Measurements from ENCODE around the gene KLHL36. TPM values are rescaled to one million over a fixed set of nuclear protein-coding genes. Genes with fewer than 3 reads are reported as not detected.

The KLHL36 gene
- total RNA-seq, 1 donor from 2014 or later, result 56.3 TPM

DNA sequence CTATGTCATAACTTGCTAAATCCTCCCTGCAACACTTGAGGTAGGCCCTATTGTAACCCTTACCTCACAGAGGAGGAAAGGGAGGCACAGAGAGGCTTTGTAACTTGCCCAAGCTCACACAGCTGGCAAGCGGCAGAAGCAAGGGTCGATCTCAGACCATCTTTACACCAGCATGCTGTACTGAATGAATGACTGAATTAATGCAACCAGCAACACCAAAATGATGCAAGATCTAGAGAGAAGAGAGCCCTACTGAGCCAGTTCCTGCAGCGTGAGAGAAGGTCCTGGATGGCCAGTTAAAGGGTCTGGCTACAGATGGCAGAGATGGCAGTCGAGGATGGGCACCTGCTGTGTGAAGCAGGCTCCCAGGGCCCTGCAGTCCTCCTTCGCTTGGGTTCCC is 8.2 kb upstream of the KLHL36 start:
- ATAC-seq (no peak), DNase-seq (no peak)
- Histone ChIP-seq H3K9me3 (no peaks in the 10 kb centered on the region), H3K36me3 (no peaks in the 10 kb centered on the region), H3K4me1 (peaks cover 30% of the 10 kb centered on the region), H3K4me3 (no peak overlapping the region), H3K27me3 (no peaks in the 10 kb centered on the region), H3K27ac (peak overlapping the region; percentile 58)
- intact Hi-C loops (cut with DNase I), result no loop called here
- TF ChIP-seq, protein P1, sequence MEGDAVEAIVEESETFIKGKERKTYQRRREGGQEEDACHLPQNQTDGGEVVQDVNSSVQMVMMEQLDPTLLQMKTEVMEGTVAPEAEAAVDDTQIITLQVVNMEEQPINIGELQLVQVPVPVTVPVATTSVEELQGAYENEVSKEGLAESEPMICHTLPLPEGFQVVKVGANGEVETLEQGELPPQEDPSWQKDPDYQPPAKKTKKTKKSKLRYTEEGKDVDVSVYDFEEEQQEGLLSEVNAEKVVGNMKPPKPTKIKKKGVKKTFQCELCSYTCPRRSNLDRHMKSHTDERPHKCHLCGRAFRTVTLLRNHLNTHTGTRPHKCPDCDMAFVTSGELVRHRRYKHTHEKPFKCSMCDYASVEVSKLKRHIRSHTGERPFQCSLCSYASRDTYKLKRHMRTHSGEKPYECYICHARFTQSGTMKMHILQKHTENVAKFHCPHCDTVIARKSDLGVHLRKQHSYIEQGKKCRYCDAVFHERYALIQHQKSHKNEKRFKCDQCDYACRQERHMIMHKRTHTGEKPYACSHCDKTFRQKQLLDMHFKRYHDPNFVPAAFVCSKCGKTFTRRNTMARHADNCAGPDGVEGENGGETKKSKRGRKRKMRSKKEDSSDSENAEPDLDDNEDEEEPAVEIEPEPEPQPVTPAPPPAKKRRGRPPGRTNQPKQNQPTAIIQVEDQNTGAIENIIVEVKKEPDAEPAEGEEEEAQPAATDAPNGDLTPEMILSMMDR (IDR thresholded peaks at IDR 0.05), result no peak

DNA sequence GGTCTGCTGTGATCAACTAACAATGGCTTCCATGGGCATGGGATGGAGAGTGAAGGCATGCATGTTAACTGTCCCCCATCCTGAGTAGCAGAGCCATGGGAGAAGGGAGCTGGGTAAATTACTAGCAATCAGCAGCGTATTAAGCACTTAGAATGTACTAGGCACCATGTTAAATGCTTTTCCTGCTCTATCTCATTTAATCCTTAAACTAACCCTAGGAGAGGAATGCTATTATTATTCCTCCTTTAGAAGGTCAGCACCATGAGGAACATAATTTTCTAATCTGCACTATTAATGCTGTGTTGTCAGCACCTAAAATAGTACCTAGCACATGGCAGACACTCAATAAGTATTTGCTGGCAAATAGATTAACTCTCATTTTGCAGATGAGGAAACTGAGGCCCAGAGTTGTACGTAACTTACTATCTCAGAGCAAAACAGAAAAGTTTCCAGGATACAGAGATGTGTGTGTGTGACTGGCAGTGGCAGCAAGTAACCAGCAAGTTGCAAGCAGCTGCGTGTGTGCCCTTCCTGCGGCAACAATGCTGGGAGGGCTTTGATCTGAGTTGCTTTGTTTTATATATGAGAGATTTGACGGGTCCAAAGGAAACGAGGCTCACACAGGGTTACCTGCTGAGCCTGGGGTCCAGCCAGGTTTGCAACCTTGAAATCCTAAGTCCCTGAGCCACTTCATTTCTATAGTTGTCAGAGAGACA is 6.5 kb upstream of the KLHL36 start:
- intact Hi-C loops (cut with DNase I), result no loop called here
- ATAC-seq, result no peak
- H3K9me3 ChIP-seq, result no peaks in the 10 kb centered on the region
- no peaks in the 10 kb centered on the region for H3K36me3 ChIP-seq
- DNase-seq, result no peak
- no peak overlapping the region for H3K4me3 ChIP-seq
- TF ChIP-seq, protein P1 (IDR thresholded peaks at IDR 0.05), result no peak
- peak overlapping the region; percentile 58 for H3K27ac ChIP-seq
- peaks cover 23% of the 10 kb centered on the region for H3K4me1 ChIP-seq
- H3K27me3 ChIP-seq, result no peaks in the 10 kb centered on the region

DNA sequence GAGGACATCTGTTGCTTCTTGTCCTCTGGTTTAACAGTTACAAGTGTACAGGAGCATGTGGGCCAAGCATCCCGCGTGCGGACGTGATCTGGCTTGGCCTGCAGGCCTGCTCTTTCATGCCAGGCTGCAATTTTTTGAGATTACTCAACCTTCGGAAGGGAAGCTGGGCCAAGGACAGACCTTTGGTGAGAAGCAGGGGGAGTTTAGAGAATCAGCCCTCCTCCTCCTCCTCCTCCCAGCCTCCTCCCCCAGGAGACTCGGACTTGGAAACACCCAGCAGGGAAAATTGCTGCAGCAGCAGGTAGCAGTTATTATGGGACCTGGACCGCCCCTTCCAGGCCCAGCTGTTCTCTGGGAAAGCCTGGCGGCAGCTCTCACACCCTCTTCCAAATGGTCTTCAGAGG is 5.1 kb upstream of the KLHL36 start:
- Histone ChIP-seq H3K27ac (peak overlapping the region; percentile 58), H3K36me3 (no peaks in the 10 kb centered on the region), H3K4me1 (peaks cover 29% of the 10 kb centered on the region), H3K9me3 (no peaks in the 10 kb centered on the region), H3K27me3 (no peaks in the 10 kb centered on the region), H3K4me3 (no peak overlapping the region)
- ATAC-seq (peak; percentile 57), DNase-seq (peak; percentile 69)
- intact Hi-C loops (cut with DNase I), result no loop called here
- TF ChIP-seq, protein P1 (IDR thresholded peaks at IDR 0.05), result no peak

DNA sequence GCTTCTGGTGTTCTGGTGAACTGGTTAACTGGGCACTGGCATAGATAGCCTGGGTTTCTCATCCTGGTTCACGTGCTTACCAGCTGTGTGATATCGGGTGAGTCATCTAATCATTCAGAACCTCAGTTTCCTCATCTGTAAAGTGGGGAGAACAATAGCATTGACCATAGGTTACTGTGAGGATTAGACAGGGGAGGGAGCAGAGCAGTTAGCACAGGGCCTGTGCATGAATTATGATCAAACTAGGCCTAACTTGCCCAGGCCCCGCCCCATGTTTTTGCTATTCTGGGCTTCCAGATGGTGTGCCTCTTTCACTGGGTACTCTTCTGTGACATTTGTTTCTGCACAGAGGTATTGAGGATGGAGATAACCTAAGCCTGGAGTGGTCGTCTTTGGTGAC is 4.6 kb upstream of the KLHL36 start:
- TF ChIP-seq, protein P1 (IDR thresholded peaks at IDR 0.05), result no peak
- Histone ChIP-seq H3K9me3 (no peaks in the 10 kb centered on the region), H3K27ac (peak overlapping the region; percentile 58), H3K4me3 (no peak overlapping the region), H3K27me3 (no peaks in the 10 kb centered on the region), H3K4me1 (peaks cover 29% of the 10 kb centered on the region), H3K36me3 (no peaks in the 10 kb centered on the region)
- intact Hi-C loops (cut with DNase I), result no loop called here
- DNase-seq (no peak), ATAC-seq (no peak)

DNA sequence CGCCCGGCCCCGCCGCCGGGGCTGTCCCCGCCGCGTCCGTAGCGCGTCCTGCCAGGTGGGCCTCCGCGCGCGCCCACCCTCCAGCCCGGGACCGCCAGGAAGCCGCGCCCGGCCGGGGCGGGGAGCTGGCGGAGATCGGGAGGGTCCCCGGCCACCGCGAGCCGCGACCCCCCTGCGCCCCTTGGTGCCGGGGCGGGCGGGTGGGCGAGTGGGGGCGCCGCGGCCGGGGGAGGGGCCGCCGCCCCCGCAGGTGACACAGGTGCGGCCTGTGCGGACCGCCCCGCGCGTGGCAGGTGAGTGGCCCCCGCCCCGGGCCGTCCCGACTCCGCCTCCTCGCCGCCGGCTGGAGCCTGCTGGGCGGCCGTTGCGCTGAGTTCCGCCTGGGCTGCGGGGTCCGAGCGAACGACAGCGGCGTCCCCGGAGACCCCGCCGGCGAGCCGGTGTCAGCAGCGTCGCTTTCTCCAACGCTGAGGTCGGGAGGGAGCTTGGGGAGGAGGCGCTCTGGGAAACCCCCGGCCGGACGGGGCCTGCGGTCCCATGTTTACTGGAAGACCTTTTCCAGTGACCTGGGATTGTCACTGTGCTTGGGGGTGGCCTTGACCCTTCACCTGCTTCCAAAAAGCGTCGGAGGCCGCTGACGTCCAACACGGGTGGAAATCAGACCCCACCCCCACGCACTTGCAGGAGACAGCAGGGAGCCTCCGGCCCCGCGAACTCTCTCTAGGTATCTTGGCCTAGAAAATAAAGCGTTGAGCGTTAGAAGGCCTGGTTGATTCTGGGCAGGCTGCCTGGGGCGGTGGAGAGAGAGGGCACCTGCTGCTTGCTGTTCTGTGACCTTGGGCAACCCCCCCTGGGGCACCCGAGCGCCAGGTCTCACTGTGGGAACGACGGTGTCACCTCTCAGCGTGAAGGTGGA is 542 bp downstream of the KLHL36 start:
- ATAC-seq, result peak; percentile 84
- TF ChIP-seq, protein P1 (IDR thresholded peaks at IDR 0.05), result no peak
- peaks cover 19% of the 10 kb centered on the region for H3K4me1 ChIP-seq
- peak overlapping the region; percentile 75 for H3K27ac ChIP-seq
- no peaks in the 10 kb centered on the region for H3K27me3 ChIP-seq
- no peaks in the 10 kb centered on the region for H3K9me3 ChIP-seq
- peaks cover 32% of the 10 kb centered on the region for H3K36me3 ChIP-seq
- intact Hi-C loops (cut with DNase I), result no loop called here
- peak overlapping the region; percentile 77 for H3K4me3 ChIP-seq
- peak; percentile 87 for DNase-seq
